ENCODE data around the gene CAPN2.

- TF ChIP-seq POLR2AphosphoS5 (IDR thresholded peaks at IDR 0.05; ENCODE audit: low read depth, low read length), result peak; percentile 38; the same call in 1 of the 2 replicates
- TF ChIP-seq, protein P1, sequence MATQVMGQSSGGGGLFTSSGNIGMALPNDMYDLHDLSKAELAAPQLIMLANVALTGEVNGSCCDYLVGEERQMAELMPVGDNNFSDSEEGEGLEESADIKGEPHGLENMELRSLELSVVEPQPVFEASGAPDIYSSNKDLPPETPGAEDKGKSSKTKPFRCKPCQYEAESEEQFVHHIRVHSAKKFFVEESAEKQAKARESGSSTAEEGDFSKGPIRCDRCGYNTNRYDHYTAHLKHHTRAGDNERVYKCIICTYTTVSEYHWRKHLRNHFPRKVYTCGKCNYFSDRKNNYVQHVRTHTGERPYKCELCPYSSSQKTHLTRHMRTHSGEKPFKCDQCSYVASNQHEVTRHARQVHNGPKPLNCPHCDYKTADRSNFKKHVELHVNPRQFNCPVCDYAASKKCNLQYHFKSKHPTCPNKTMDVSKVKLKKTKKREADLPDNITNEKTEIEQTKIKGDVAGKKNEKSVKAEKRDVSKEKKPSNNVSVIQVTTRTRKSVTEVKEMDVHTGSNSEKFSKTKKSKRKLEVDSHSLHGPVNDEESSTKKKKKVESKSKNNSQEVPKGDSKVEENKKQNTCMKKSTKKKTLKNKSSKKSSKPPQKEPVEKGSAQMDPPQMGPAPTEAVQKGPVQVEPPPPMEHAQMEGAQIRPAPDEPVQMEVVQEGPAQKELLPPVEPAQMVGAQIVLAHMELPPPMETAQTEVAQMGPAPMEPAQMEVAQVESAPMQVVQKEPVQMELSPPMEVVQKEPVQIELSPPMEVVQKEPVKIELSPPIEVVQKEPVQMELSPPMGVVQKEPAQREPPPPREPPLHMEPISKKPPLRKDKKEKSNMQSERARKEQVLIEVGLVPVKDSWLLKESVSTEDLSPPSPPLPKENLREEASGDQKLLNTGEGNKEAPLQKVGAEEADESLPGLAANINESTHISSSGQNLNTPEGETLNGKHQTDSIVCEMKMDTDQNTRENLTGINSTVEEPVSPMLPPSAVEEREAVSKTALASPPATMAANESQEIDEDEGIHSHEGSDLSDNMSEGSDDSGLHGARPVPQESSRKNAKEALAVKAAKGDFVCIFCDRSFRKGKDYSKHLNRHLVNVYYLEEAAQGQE (IDR thresholded peaks at IDR 0.05; ENCODE audit: insufficient read depth in 1 of 2, low read depth in 2 of 2, low read length in 2 of 2), result no peak
- no peak for TF ChIP-seq TAF1 (IDR thresholded peaks at IDR 0.05; ENCODE audit: borderline replicate concordance, insufficient read depth, low read length)
Observed at GRCh38 chr1:223712194-223712849, at the start of gene CAPN2.

All from PFSK-1 (cell line).